Measurements from ENCODE around the gene PRTFDC1. TPM values are rescaled to one million over a fixed set of nuclear protein-coding genes. Genes with fewer than 3 reads are reported as not detected.

PRTFDC1 gene
- total and polyA plus RNA-seq, 2 donors (not counting 3 experiments of a cell fraction or from before 2014, with no cell fraction given) = 22.0 to 27.0 TPM

- BruUV-seq (replicated peaks) = no TSS peak
- no peaks in the 10 kb centered on the region for H3K9me1 ChIP-seq (replicated peaks; ENCODE audit: control insufficient read depth, extremely low read depth, insufficient read depth, low read length)
- H3K27ac ChIP-seq (ENCODE audit: insufficient read depth, low read depth, low read length) = no peak overlapping the region
- no peak for DNase-seq (ENCODE audit: low read depth, low spot score)
- H3K4me1 ChIP-seq (ENCODE audit: control insufficient read depth, extremely low read depth, insufficient read depth, low read length) = no peaks in the 10 kb centered on the region
- intact Hi-C loops (cut with micrococcal nuclease) = no loop called here
- ChIA-PET POLR2A (no interaction called here), CTCF (no interaction called here)
- no peak for TF ChIP-seq MAX (IDR thresholded peaks at IDR 0.05; ENCODE audit: insufficient read depth, insufficient read length)
- TF ChIP-seq MYC (IDR thresholded peaks at IDR 0.05; ENCODE audit: low read depth, low read length) = no peak
- TF ChIP-seq FOS (IDR thresholded peaks at IDR 0.05; ENCODE audit: borderline replicate concordance, insufficient read depth, low read length) = no peak
- no peak for TF ChIP-seq CTCF (IDR thresholded peaks at IDR 0.05; ENCODE audit: extremely low read depth in 1 of 2, insufficient read depth in 1 of 2, low read depth in 1 of 2, low read length in 2 of 2)
- TF ChIP-seq POLR2A (IDR thresholded peaks at IDR 0.05; ENCODE audit: low read depth, low read length) = no peak
- no peak for TF ChIP-seq POLR2AphosphoS5 (IDR thresholded peaks at IDR 0.05; ENCODE audit: insufficient read depth, low read depth, low read length)
- H3K27me3 ChIP-seq (ENCODE audit: control insufficient read depth in 2 of 2, insufficient read depth in 2 of 2, low read length in 2 of 2) = no peaks in the 10 kb centered on the region
- H2AFZ ChIP-seq (ENCODE audit: low read depth, low read length) = no peak overlapping the region
- dilution Hi-C loops (cut with MboI; ENCODE audit: extremely low pct_ligation_motif_present, low sequenced_read_pairs) = no loop called here
- no peaks in the 10 kb centered on the region for H4K20me1 ChIP-seq (replicated peaks; ENCODE audit: control insufficient read depth, extremely low read depth, insufficient read depth, low read length)
- no peak overlapping the region for H3K9ac ChIP-seq (replicated peaks; ENCODE audit: extremely low read depth, insufficient read depth, low read length)
- H3K36me3 ChIP-seq (ENCODE audit: control insufficient read depth in 2 of 2, extremely low read depth in 1 of 2, insufficient read depth in 2 of 2, low read length in 2 of 2) = no peaks in the 10 kb centered on the region
- H3K9me3 ChIP-seq (replicated peaks; ENCODE audit: control insufficient read depth, insufficient read depth, low read length) = no peaks in the 10 kb centered on the region
- no peaks in the 10 kb centered on the region for H3K79me2 ChIP-seq (ENCODE audit: control insufficient read depth, insufficient read depth, low read length)
- H3K4me3 ChIP-seq (replicated peaks in 1 of 3; ENCODE audit: insufficient read depth in 1 of 3, low read depth in 1 of 3, low read length in 3 of 3) = no peak overlapping the region
- no peak overlapping the region for H3K4me2 ChIP-seq (ENCODE audit: insufficient read depth, low read length)
- FAIRE-seq = no peak
Observed at GRCh38 chr10:24973163-24973562, 20.8 kb upstream of the PRTFDC1 start.

GRCh38 chr10:24971374-24971773, 19.0 kb upstream of the PRTFDC1 start:
- Histone ChIP-seq H3K9me1 (replicated peaks; ENCODE audit: control insufficient read depth, extremely low read depth, insufficient read depth, low read length) (no peaks in the 10 kb centered on the region), H3K9me3 (replicated peaks; ENCODE audit: control insufficient read depth, insufficient read depth, low read length) (no peaks in the 10 kb centered on the region), H3K36me3 (ENCODE audit: control insufficient read depth in 2 of 2, extremely low read depth in 1 of 2, insufficient read depth in 2 of 2, low read length in 2 of 2) (no peaks in the 10 kb centered on the region), H3K4me1 (ENCODE audit: control insufficient read depth, extremely low read depth, insufficient read depth, low read length) (no peaks in the 10 kb centered on the region), H3K4me2 (ENCODE audit: insufficient read depth, low read length) (no peak overlapping the region), H2AFZ (ENCODE audit: low read depth, low read length) (no peak overlapping the region), H3K79me2 (ENCODE audit: control insufficient read depth, insufficient read depth, low read length) (no peaks in the 10 kb centered on the region), H3K27me3 (ENCODE audit: control insufficient read depth in 2 of 2, insufficient read depth in 2 of 2, low read length in 2 of 2) (no peaks in the 10 kb centered on the region), H3K9ac (replicated peaks; ENCODE audit: extremely low read depth, insufficient read depth, low read length) (no peak overlapping the region), H3K4me3 (replicated peaks in 1 of 3; ENCODE audit: insufficient read depth in 1 of 3, low read depth in 1 of 3, low read length in 3 of 3) (no peak overlapping the region), H3K27ac (ENCODE audit: insufficient read depth, low read depth, low read length) (no peak overlapping the region), H4K20me1 (replicated peaks; ENCODE audit: control insufficient read depth, extremely low read depth, insufficient read depth, low read length) (no peaks in the 10 kb centered on the region)
- no peak for DNase-seq (ENCODE audit: low read depth, low spot score)
- dilution Hi-C loops (cut with MboI; ENCODE audit: extremely low pct_ligation_motif_present, low sequenced_read_pairs) = no loop called here
- ChIA-PET POLR2A (interaction anchor here (0.6 kb wide), 1 partner anchor 8 kb away, joined by 3 read pairs; no protein-coding TSS in a partner anchor), CTCF (interaction anchor here (0.9 kb wide), 1 partner anchor 10 kb away, joined by 4 read pairs; no protein-coding TSS in a partner anchor)
- TF ChIP-seq GATA2 (IDR thresholded peaks at IDR 0.05; ENCODE audit: insufficient read depth, insufficient read length, low read depth, low read length) (no peak), MYC (IDR thresholded peaks at IDR 0.05; ENCODE audit: low read depth, low read length) (no peak)
- no peak for FAIRE-seq
- intact Hi-C loops (cut with micrococcal nuclease) = no loop called here
- BruUV-seq (replicated peaks) = no TSS peak

Measured in endothelial cell of umbilical vein (primary cell).